Caco-2 (cell line): ENCODE measurements around the gene TPD52L1. TPM values are rescaled to one million over a fixed set of nuclear protein-coding genes. Genes with fewer than 3 reads are reported as not detected.

Source experiments
- BruUV-seq: library from RNA; stranded (reverse); fragments of 400-500 nt; replicated peaks from 2 replicates; lab custom pipeline; 2021; lab: Mats Ljungman, UMichigan
- CTCF ChIA-PET: fragments of 300-600 bp; sonication (Branson Sonifier 250); formaldehyde crosslinking; loops from one replicate; lab custom pipeline; 2022; ENCODE audit warnings: antibody characterized with exemption; lab: Charles Lee
- POLR2A ChIA-PET: fragments of 300-600 bp; sonication (Branson Sonifier 250); formaldehyde crosslinking; loops from one replicate; lab custom pipeline; 2022; ENCODE audit warnings: antibody characterized with exemption; lab: Charles Lee
- DNase-seq, 2 experiments: peaks; one replicate each; pipeline versions ENCODE4 v3.0.0 to v3.0.0-alpha.2; 2020 to 2022
- H3K27me3 ChIP-seq: replicated peaks from 2 replicates; pipeline ENCODE4 v1.6.0; 2011; ENCODE audit warnings: low read length; ENCODE audit not compliant: control insufficient read depth, insufficient read depth
- H3K36me3 ChIP-seq: 2 replicates; pipeline ENCODE4 v1.5.1; 2011; ENCODE audit warnings: low read length; ENCODE audit not compliant: control insufficient read depth, insufficient read depth
- H3K4me1 ChIP-seq: fragments of 250-450 bp; sonication (Bioruptor Pico); 2 replicates; pipeline ENCODE4 v1.5.1; 2020; ENCODE audit warnings: mild to moderate bottlenecking
- H3K4me3 ChIP-seq: 2 replicates; pipeline ENCODE4 v1.5.1; 2011; ENCODE audit warnings: low read depth, mild to moderate bottlenecking, control low read depth, low read length
- H3K9me3 ChIP-seq: fragments of 250-450 bp; sonication (Bioruptor Pico); 2 replicates; pipeline ENCODE4 v1.5.1; 2020; ENCODE audit warnings: mild to moderate bottlenecking, moderate library complexity
- H3K27ac Mint-ChIP-seq: one replicate; pipeline ENCODE4 v1.8.0; 2022; ENCODE audit warnings: mixed read lengths; ENCODE audit not compliant: unreplicated experiment
- H3K27me3 Mint-ChIP-seq: one replicate; pipeline ENCODE4 v1.8.0; 2022; ENCODE audit warnings: mixed read lengths; ENCODE audit not compliant: insufficient read depth, unreplicated experiment
- H3K36me3 Mint-ChIP-seq: one replicate; pipeline ENCODE4 v1.8.0; 2022; ENCODE audit warnings: mild to moderate bottlenecking, mixed read lengths; ENCODE audit not compliant: insufficient read depth, unreplicated experiment
- H3K4me1 Mint-ChIP-seq: one replicate; pipeline ENCODE4 v1.8.0; 2022; ENCODE audit warnings: low read depth, mixed read lengths; ENCODE audit not compliant: unreplicated experiment
- H3K4me3 Mint-ChIP-seq: one replicate; pipeline ENCODE4 v1.8.0; 2022; ENCODE audit warnings: mild to moderate bottlenecking, moderate library complexity, mixed read lengths; ENCODE audit not compliant: unreplicated experiment
- H3K9me3 Mint-ChIP-seq: one replicate; pipeline ENCODE4 v1.8.0; 2022; ENCODE audit warnings: mixed read lengths; ENCODE audit not compliant: unreplicated experiment
- intact Hi-C: fragments of 100-400 bp; cut with micrococcal nuclease; formaldehyde crosslinking; loops from one replicate; pipeline ENCODE4 v1.10.0; 2022; ENCODE audit not compliant: unreplicated experiment
- total RNA-seq: library from RNA; stranded (reverse); gene quantifications from 2 replicates; pipeline ENCODE4 v1.2.3, GENCODE V29; 2022
- TF ChIP-seq, protein P1 (sequence below), 2 experiments: fragments of 200-600 bp in 1 of 2; IDR thresholded peaks; 1 replicate in 1 of 2; 2 replicates in 1 of 2; pipeline versions ENCODE4 v1.5.1 to v1.8.0; 2011 to 2022; ENCODE audit warnings: antibody characterized with exemption in 1 of 2, control low read depth in 1 of 2, inconsistent platforms in 1 of 2, low read depth in 1 of 2, low read length in 1 of 2, mild to moderate bottlenecking in 1 of 2, moderate library complexity in 1 of 2; ENCODE audit not compliant: insufficient read depth in 1 of 2, severe bottlenecking in 1 of 2, unreplicated experiment in 1 of 2

The TPD52L1 gene
- total RNA-seq, 1 experiment from 2014 or later, result 83.9 TPM

DNA sequence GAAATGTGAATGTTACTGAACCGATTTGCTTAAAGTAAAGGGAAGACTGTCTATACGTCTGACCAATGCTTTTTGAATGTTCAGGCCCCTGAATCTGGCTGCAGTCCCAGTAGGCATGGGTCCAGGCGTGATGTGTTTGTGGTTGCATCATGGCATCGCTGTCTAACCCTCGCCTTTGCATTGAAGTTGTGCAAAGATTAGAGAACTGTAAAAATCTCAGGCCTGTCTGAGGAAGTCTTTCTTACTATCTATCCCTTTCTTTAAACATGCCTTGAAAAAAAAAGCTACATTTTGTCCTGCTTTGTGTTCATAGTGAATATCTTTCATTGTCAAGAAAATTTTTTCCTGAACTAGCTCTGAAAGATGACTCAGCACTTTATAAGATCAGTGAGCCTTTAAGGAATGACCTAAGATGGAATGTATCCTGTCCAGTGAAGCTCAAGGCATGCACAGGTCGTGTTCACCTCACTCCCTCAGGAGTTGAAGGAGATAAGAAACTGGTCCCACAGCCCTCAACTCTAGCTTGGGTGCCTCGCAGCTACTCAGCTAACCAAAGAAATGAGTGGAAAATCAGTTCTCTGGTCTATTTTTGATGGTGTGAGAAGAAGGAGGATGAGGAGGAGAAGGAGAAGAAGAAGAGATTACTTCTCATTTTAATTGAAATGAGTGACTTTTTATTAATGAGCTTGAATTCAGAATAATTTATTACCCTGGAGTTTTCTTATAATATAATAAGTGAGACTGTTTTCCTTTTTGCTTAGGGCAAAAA lies 48.6 kb downstream of the TPD52L1 start:
- H3K4me3 ChIP-seq, result no peak overlapping the region
- Mint-ChIP-seq H3K4me3 (peak overlapping the region; percentile 25), H3K36me3 (peaks cover 5% of the 10 kb centered on the region), H3K27me3 (no peaks in the 10 kb centered on the region), H3K9me3 (no peaks in the 10 kb centered on the region), H3K4me1 (peaks cover 25% of the 10 kb centered on the region), H3K27ac (peak overlapping the region; percentile 55)
- BruUV-seq, result no TSS peak
- CTCF ChIA-PET, result interaction anchor here (0.6 to 1.4 kb wide), 6 partner anchors 10 to 210 kb away, joined by 3 to 7 read pairs (median 4); partner anchors contain the start of gene TPD52L1
- TF ChIP-seq, protein P1, sequence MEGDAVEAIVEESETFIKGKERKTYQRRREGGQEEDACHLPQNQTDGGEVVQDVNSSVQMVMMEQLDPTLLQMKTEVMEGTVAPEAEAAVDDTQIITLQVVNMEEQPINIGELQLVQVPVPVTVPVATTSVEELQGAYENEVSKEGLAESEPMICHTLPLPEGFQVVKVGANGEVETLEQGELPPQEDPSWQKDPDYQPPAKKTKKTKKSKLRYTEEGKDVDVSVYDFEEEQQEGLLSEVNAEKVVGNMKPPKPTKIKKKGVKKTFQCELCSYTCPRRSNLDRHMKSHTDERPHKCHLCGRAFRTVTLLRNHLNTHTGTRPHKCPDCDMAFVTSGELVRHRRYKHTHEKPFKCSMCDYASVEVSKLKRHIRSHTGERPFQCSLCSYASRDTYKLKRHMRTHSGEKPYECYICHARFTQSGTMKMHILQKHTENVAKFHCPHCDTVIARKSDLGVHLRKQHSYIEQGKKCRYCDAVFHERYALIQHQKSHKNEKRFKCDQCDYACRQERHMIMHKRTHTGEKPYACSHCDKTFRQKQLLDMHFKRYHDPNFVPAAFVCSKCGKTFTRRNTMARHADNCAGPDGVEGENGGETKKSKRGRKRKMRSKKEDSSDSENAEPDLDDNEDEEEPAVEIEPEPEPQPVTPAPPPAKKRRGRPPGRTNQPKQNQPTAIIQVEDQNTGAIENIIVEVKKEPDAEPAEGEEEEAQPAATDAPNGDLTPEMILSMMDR (IDR thresholded peaks at IDR 0.05; ENCODE audit: insufficient read depth in 1 of 2, low read depth in 1 of 2, low read length in 1 of 2, severe bottlenecking in 1 of 2, unreplicated experiment in 1 of 2), result no peak
- POLR2A ChIA-PET, result interaction anchor here (0.6 to 1.5 kb wide), 5 partner anchors 17 to 834 kb away, joined by 3 to 5 read pairs (median 3); partner anchors contain the start of genes HDDC2 and TPD52L1
- no peaks in the 10 kb centered on the region for H3K27me3 ChIP-seq
- H3K4me1 ChIP-seq, result peaks cover 36% of the 10 kb centered on the region
- DNase-seq, result peak; percentile 59 to 81
- no peaks in the 10 kb centered on the region for H3K36me3 ChIP-seq
- intact Hi-C loops, result loop anchor here (1.0 to 2.0 kb wide), 3 partner anchors 10 to 47 kb away; no protein-coding TSS in a partner anchor
- H3K9me3 ChIP-seq, result no peaks in the 10 kb centered on the region

DNA sequence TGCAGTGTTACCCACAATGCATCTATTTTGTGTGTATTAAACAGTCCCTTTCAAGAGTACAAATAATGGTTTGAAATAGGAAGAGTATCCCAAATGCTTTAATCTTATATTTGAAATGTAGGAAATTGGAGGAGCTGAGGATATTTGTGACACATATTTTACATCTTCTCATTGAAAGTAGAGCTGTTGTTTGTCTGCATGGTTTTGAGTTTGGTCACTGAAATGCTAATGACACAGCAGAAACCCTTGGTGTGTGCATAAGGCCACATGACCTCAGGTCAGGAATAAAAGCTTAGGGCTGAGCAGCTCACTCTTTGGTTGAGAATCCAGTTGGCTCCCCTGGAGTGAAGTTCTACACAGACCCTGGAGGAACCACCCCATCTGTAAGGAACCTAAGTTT lies 49.8 kb downstream of the TPD52L1 start:
- Mint-ChIP-seq H3K36me3 (peaks cover 5% of the 10 kb centered on the region), H3K27me3 (no peaks in the 10 kb centered on the region), H3K27ac (no peak overlapping the region), H3K4me3 (no peak overlapping the region), H3K9me3 (no peaks in the 10 kb centered on the region), H3K4me1 (peaks cover 25% of the 10 kb centered on the region)
- CTCF ChIA-PET, result no interaction called here
- no TSS peak for BruUV-seq
- Histone ChIP-seq H3K36me3 (no peaks in the 10 kb centered on the region), H3K27me3 (no peaks in the 10 kb centered on the region), H3K9me3 (no peaks in the 10 kb centered on the region), H3K4me3 (no peak overlapping the region), H3K4me1 (peaks cover 36% of the 10 kb centered on the region)
- DNase-seq, result no peak
- TF ChIP-seq, protein P1 (IDR thresholded peaks at IDR 0.05; ENCODE audit: insufficient read depth in 1 of 2, low read depth in 1 of 2, low read length in 1 of 2, severe bottlenecking in 1 of 2, unreplicated experiment in 1 of 2), result no peak
- POLR2A ChIA-PET, result no interaction called here
- intact Hi-C loops, result loop anchor here (2.0 kb wide), 1 partner anchor 49 kb away; no protein-coding TSS in a partner anchor

DNA sequence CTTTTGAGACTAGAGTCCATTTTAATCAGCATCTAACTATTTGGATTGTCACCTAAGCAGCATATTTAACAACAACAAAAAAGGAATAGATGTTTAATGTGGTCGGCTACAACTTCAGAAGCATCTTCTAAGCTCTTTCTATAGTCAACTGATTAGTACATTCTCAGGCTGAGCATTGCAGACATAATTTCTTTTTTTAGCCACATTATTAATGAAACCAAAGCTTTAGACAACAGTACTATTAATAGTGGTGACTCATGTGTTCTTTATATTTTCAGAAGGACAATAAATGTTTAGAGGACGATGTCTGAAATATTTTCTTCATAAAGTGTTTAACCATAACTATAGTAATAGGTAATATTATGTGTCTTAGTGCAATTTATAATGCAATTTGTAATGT lies 52.4 kb downstream of the TPD52L1 start:
- POLR2A ChIA-PET, result no interaction called here

More for the DNA sequence above, 52.4 kb downstream of the TPD52L1 start:
- TF ChIP-seq, protein P1 (IDR thresholded peaks at IDR 0.05; ENCODE audit: insufficient read depth in 1 of 2, low read depth in 1 of 2, low read length in 1 of 2, severe bottlenecking in 1 of 2, unreplicated experiment in 1 of 2), result no peak
- no peak overlapping the region for H3K4me3 Mint-ChIP-seq
- no peak overlapping the region for H3K4me3 ChIP-seq
- no TSS peak for BruUV-seq
- CTCF ChIA-PET, result no interaction called here
- peaks cover 22% of the 10 kb centered on the region for H3K4me1 Mint-ChIP-seq
- H3K9me3 ChIP-seq, result no peaks in the 10 kb centered on the region
- H3K27ac Mint-ChIP-seq, result no peak overlapping the region
- no peak for DNase-seq
- intact Hi-C loops, result no loop called here
- H3K9me3 Mint-ChIP-seq, result no peaks in the 10 kb centered on the region
- no peaks in the 10 kb centered on the region for H3K27me3 ChIP-seq
- H3K27me3 Mint-ChIP-seq, result no peaks in the 10 kb centered on the region
- H3K36me3 ChIP-seq, result no peaks in the 10 kb centered on the region
- peaks cover 34% of the 10 kb centered on the region for H3K4me1 ChIP-seq
- peaks cover 5% of the 10 kb centered on the region for H3K36me3 Mint-ChIP-seq
